Uterus (tissue), 4 donors: ENCODE measurements around the gene HSF5. TPM values are rescaled to one million over a fixed set of nuclear protein-coding genes. Genes with fewer than 3 reads are reported as not detected.

ENCODE experiments used
- DNase-seq, 2 donors: peaks; one replicate each; pipeline ENCODE4 v3.0.0-alpha.2; 2019 to 2020
- H3K27ac ChIP-seq, 2 donors: fragments of 200-600 bp; sonication (generic); 1 replicate in 1 of 2; 2 replicates in 1 of 2; pipeline ENCODE4 v1.5.1; 2016 to 2018
- H3K27me3 ChIP-seq, 2 donors: fragments of 200-600 bp; sonication (generic); one replicate each; pipeline ENCODE4 v1.5.1; 2018 to 2019; ENCODE audit warnings: control low read depth in 1 of 2
- H3K36me3 ChIP-seq, 2 donors: fragments of 200-600 bp; sonication (generic); one replicate each; pipeline ENCODE4 v1.5.1; 2019; ENCODE audit warnings: control low read depth in 1 of 2
- H3K4me1 ChIP-seq, 2 donors: fragments of 200-600 bp; sonication (generic); one replicate each; pipeline ENCODE4 v1.5.1; 2018 to 2019; ENCODE audit warnings: control low read depth in 1 of 2
- H3K4me3 ChIP-seq, 2 donors: fragments of 200-600 bp; sonication (generic); 1 replicate in 1 of 2; 2 replicates in 1 of 2; pipeline ENCODE4 v1.5.1; 2018 to 2019; ENCODE audit warnings: mild to moderate bottlenecking in 1 of 2
- H3K9me3 ChIP-seq, 2 donors: fragments of 200-600 bp; sonication (generic); one replicate each; pipeline ENCODE4 v1.5.1; 2019; ENCODE audit warnings: control low read depth in 1 of 2
- POLR2A ChIP-seq, 2 donors: fragments of 450-650 bp; IDR thresholded peaks; one replicate each; pipeline ENCODE4 v1.6.1; 2016; ENCODE audit warnings: antibody characterized with exemption in 2 of 2, mild to moderate bottlenecking in 1 of 2, moderate library complexity in 1 of 2
- intact Hi-C: fragments of 100-400 bp; cut with DNase I; formaldehyde crosslinking; loops from one replicate; pipeline ENCODE4 v1.15.1; 2023; ENCODE audit warnings: low total_unique reads
- total RNA-seq, 4 donors: library from RNA; depleted of rRNA in 3 of 4; stranded (reverse); fragments of >200 nt in 3 of 4; gene quantifications; one replicate each; pipeline versions ENCODE4 v1.1.0 to v1.2.4, GENCODE V29; 2014 to 2023
- TF ChIP-seq, protein P1 (sequence below), 4 experiments: fragments of 200-600 bp in 2 of 4; fragments of 450-650 bp in 2 of 4; sonication (generic) in 2 of 4; IDR thresholded peaks; one replicate each; pipeline ENCODE4 v1.5.1; 2016 to 2019; ENCODE audit warnings: antibody characterized with exemption in 4 of 4, mild to moderate bottlenecking in 2 of 4, moderate library complexity in 1 of 4
- donor health status: DM: yes; HTN: yes; CAD: no.

The HSF5 gene
- total RNA-seq, 4 donors from 2014 or later: 0.90 TPM; not detected in 3

DNA sequence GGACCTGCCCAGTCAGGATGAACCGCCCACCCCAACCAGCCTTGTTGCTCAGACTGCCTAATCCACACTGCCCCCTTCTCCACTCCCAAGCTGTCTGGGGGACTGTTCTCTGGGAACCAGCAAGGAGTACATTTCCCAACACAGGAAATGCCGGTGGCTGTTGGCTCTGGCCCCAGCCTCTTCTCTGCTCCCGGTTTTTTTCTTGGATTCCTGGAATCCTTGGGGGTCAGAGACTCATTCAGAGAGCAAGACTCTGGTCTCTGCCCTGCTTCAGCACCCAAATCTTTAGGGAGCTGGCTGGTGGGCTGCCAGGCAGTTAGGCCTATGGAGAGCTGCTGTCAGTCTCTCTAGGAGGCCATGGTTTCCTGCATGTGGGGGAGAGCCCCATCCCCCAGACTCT lies 37.0 kb upstream of the HSF5 start:
- no peaks in the 10 kb centered on the region for H3K4me1 ChIP-seq
- H3K27ac ChIP-seq: peak overlapping the region; percentile 41 to 65
- DNase-seq: peak; percentile 56 to 68
- H3K9me3 ChIP-seq: no peaks in the 10 kb centered on the region
- H3K4me3 ChIP-seq: no peak overlapping the region
- H3K27me3 ChIP-seq: no peaks in the 10 kb centered on the region
- intact Hi-C loops: loop anchor here (10.0 kb wide), 1 partner anchor 170 kb away; the partner anchor contains the start of genes RAD51C and TEX14
- no peaks in the 10 kb centered on the region for H3K36me3 ChIP-seq
- TF ChIP-seq POLR2A (IDR thresholded peaks at IDR 0.05): no peak
- TF ChIP-seq, protein P1, sequence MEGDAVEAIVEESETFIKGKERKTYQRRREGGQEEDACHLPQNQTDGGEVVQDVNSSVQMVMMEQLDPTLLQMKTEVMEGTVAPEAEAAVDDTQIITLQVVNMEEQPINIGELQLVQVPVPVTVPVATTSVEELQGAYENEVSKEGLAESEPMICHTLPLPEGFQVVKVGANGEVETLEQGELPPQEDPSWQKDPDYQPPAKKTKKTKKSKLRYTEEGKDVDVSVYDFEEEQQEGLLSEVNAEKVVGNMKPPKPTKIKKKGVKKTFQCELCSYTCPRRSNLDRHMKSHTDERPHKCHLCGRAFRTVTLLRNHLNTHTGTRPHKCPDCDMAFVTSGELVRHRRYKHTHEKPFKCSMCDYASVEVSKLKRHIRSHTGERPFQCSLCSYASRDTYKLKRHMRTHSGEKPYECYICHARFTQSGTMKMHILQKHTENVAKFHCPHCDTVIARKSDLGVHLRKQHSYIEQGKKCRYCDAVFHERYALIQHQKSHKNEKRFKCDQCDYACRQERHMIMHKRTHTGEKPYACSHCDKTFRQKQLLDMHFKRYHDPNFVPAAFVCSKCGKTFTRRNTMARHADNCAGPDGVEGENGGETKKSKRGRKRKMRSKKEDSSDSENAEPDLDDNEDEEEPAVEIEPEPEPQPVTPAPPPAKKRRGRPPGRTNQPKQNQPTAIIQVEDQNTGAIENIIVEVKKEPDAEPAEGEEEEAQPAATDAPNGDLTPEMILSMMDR (IDR thresholded peaks at IDR 0.05): no peak

DNA sequence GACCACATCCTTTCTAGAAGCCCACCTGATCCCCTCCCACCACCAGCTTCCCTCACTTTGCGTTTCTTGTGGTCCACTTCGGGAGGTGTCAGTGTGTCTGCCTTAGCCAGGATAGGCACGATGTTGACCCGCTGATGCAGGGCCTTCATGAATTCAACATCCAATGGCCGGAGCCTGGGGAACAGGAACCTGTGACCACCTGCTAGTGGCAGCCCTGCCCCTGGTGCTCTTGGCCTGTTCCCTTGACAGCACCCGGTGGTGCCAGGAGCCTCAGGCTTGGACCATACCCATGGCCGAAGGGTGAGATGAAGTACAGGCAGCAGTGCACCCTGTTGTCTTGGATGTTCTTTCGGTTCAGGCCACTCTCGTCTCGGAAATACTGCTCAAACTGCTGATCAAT lies 33.5 kb upstream of the HSF5 start:
- no peak for TF ChIP-seq POLR2A (IDR thresholded peaks at IDR 0.05)
- TF ChIP-seq, protein P1 (IDR thresholded peaks at IDR 0.05): no peak
- Histone ChIP-seq H3K4me1 (no peaks in the 10 kb centered on the region), H3K27me3 (no peaks in the 10 kb centered on the region), H3K9me3 (no peaks in the 10 kb centered on the region), H3K27ac (no peak overlapping the region), H3K36me3 (no peaks in the 10 kb centered on the region), H3K4me3 (no peak overlapping the region)
- no peak for DNase-seq
- intact Hi-C loops: loop anchor here (10.0 kb wide), 1 partner anchor 173 kb away; the partner anchor contains the start of genes RAD51C and TEX14

DNA sequence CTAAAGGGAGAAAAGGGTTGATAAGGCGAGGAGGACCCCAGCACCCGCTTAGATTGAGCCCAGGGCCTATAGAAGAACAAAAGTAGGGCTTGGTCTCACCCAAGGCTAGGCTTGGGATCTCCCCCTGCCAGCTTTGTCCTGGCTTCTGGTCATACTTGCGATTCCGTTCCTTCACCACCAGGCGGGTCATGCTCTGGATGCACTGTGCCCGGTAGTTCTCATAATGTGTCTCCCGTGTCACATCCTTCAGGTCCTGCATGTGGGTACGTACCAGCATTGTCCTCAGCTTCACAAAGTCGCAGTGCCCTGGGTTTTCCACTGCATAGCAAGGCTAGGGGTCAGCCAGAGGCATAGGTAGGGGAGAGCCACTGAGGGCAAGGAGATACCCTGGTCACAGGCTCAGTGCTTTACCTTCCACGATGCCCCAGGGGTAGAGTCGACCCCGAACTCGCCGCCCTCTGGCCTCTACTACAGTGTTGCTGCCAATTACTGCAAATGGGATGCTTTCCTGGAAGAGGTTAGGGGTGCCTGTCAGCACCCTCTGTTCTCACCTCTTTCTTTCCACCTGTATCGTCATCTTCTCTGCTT lies 32.7 kb upstream of the HSF5 start:
- H3K27me3 ChIP-seq: no peaks in the 10 kb centered on the region
- H3K36me3 ChIP-seq: no peaks in the 10 kb centered on the region
- intact Hi-C loops: loop anchor here (10.0 kb wide), 1 partner anchor 174 kb away; the partner anchor contains the start of genes RAD51C and TEX14
- no peak for DNase-seq
- H3K4me3 ChIP-seq: no peak overlapping the region
- H3K9me3 ChIP-seq: no peaks in the 10 kb centered on the region
- H3K27ac ChIP-seq: no peak overlapping the region
- no peaks in the 10 kb centered on the region for H3K4me1 ChIP-seq
- TF ChIP-seq, protein P1 (IDR thresholded peaks at IDR 0.05): no peak
- no peak for TF ChIP-seq POLR2A (IDR thresholded peaks at IDR 0.05)

DNA sequence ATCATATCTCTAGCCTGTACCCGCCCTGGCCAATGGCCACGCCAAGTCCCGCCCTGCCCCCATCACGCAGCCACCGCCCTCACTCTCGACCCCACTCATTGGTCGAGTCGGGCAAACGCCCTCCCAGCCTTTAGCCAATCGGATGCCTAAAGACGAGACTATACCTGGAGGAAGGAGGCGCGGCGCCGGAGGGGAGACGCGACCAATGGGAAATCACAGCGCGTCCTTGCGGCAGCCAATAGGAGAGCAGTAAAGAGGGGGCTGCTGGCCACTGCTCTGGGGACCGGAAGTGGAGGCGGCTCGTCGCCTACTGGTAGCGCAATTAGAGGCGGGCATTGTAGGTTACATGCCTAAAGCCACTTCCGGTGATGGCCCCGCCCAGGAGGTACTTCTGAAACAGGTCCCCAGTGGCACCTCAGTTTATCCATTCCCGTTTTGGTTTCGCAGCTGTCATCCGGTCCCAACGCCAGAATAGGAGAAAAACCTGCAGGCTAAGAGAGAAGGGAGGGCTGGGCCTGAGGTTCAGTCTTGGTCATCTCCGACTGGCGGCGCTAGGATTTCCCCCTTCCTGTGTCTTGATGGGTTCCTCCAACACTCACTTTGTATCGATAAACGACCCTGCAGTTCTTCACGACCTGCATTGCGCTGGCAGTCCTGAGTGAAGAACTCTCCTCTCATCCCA lies 29.9 kb upstream of the HSF5 start:
- Histone ChIP-seq H3K36me3 (no peaks in the 10 kb centered on the region), H3K4me3 (peak overlapping the region; percentile 59 to 82), H3K9me3 (no peaks in the 10 kb centered on the region), H3K4me1 (no peaks in the 10 kb centered on the region), H3K27me3 (no peaks in the 10 kb centered on the region), H3K27ac (peak overlapping the region; percentile 92 to 97)
- DNase-seq: peak; percentile 99 to 100
- intact Hi-C loops: no loop called here
- TF ChIP-seq, protein P1 (IDR thresholded peaks at IDR 0.05): no peak
- peak; percentile 16 to 26 for TF ChIP-seq POLR2A (IDR thresholded peaks at IDR 0.05)

DNA sequence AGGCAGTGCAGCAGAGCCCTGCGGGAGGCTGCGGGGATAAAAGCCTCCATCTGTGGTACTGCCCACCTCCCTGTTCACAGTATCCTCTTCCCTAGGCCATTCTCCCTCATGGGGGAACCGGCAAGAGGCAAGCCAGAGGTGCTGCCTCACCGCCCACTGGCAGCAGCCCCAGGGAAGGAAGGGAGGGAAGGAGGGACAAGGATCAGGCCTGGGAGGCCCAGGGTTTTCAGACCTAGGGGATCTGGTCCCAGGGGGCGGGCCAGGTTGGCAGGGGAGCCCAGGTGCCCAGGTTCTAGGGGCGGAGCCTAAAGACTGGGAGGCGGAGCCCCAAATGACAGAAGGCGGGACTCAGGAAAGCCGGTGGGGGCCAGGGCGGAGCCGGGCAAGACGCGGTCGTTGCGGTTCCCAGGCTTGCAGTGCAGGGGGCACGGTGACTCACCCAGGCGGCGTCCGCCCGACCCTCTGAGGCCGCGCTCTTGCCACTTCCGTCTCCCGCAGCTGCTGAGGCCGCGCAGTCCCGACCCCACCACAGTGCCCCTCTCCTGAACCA lies 29.2 kb upstream of the HSF5 start:
- TF ChIP-seq, protein P1 (IDR thresholded peaks at IDR 0.05): no peak
- TF ChIP-seq POLR2A (IDR thresholded peaks at IDR 0.05): peak; percentile 15 to 53
- intact Hi-C loops: no loop called here
- no peaks in the 10 kb centered on the region for H3K4me1 ChIP-seq

More for the DNA sequence above, 29.2 kb upstream of the HSF5 start:
- Histone ChIP-seq H3K4me3 (peak overlapping the region; percentile 59 to 82), H3K27ac (peak overlapping the region; percentile 92 to 97), H3K9me3 (no peaks in the 10 kb centered on the region), H3K36me3 (no peaks in the 10 kb centered on the region), H3K27me3 (no peaks in the 10 kb centered on the region)
- DNase-seq: no peak
